Measurements from ENCODE around the gene CASP8.

DNA sequence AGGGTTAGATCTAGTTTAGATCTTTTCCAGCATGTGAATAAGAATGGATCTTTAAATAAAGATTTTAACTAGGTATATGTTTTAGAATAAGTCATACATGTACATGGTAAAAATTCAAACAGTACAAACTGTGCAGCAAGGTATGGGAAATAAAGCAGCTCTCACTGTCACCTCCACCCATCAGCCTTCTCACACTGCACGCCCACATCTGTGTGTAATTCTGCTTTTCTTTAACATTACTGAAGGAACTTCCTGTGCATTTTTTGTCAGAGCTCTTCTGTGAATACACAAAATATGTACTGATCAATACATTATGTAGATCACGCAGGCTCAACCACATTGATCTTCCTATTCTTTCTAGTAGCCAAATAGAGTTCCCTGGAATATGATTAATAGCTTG is 3.4 kb downstream of the CASP8 start:
- TF ChIP-seq POLR2A (IDR thresholded peaks at IDR 0.05; ENCODE audit: low read depth, low read length), result no peak
- no peak for TF ChIP-seq TAF1 (IDR thresholded peaks at IDR 0.05; ENCODE audit: borderline replicate concordance, low read depth, low read length)

Measured in GM12892 (cell line).